Globus pallidus (tissue), 1 donor: ENCODE data around the gene BDH1.
A peak's percentile ranks its signal among the peaks of the same experiment; 100 is the strongest.
"Not testable (repeated sequence)": the region's sequence is repeated elsewhere in the genome, so short reads cannot be mapped to it uniquely, and the experiment has no call there.

Experiments
- DNase-seq: peaks from one replicate; pipeline ENCODE4 v3.0.0-alpha.2; 2015; ENCODE audit warnings: low spot score

Gene BDH1

GRCh38 chr3:197577366-197578074 is 21.8 kb upstream of the BDH1 start:
- no peak for DNase-seq

- DNase-seq, result no peak
These were observed 21.1 kb upstream of the BDH1 start for GRCh38 chr3:197576838-197577237.

GRCh38 chr3:197575362-197575761 is 19.6 kb upstream of the BDH1 start:
- DNase-seq, result no peak

GRCh38 chr3:197574396-197574991 is 18.7 kb upstream of the BDH1 start:
- DNase-seq, result not testable (repeated sequence)

- no peak for DNase-seq
These were observed 17.4 kb upstream of the BDH1 start for GRCh38 chr3:197573048-197573767.

- DNase-seq, result not testable (repeated sequence)
These were observed 16.1 kb upstream of the BDH1 start for GRCh38 chr3:197571880-197572172.

- DNase-seq, result not testable (repeated sequence)
These were observed 15.5 kb upstream of the BDH1 start for GRCh38 chr3:197571074-197571879.

- DNase-seq, result not testable (repeated sequence)
These were observed 13.7 kb upstream of the BDH1 start for GRCh38 chr3:197569433-197569832.

- peak; percentile 82 for DNase-seq
These were observed 12.3 kb upstream of the BDH1 start for GRCh38 chr3:197567904-197568681.

- not testable (repeated sequence) for DNase-seq
These were observed 10.4 kb upstream of the BDH1 start for GRCh38 chr3:197566155-197566554.

GRCh38 chr3:197564097-197564843 is 8.5 kb upstream of the BDH1 start:
- no peak for DNase-seq

- no peak for DNase-seq
These were observed 6.9 kb upstream of the BDH1 start for GRCh38 chr3:197562398-197563251.

GRCh38 chr3:197561926-197562325 is 6.2 kb upstream of the BDH1 start:
- DNase-seq, result no peak

- DNase-seq, result no peak
These were observed 3.9 kb upstream of the BDH1 start for GRCh38 chr3:197559651-197560050.

- peak; percentile 98 for DNase-seq
These were observed 1.0 kb downstream of the BDH1 start for GRCh38 chr3:197554562-197555280.

GRCh38 chr3:197554196-197554561 is 1.6 kb downstream of the BDH1 start:
- DNase-seq, result no peak

GRCh38 chr3:197552198-197552597 is 3.6 kb downstream of the BDH1 start:
- DNase-seq, result no peak

- no peak for DNase-seq
These were observed 5.3 kb downstream of the BDH1 start for GRCh38 chr3:197550489-197550888.

- DNase-seq, result no peak
These were observed 6.4 kb downstream of the BDH1 start for GRCh38 chr3:197549261-197549885.
